RWPE2 (cell line): ENCODE results near the gene RIT1.
"Not testable (repeated sequence)": the region's sequence is repeated elsewhere in the genome, so short reads cannot be mapped to it uniquely, and the experiment has no call there.

Source experiments
- ATAC-seq: fragments of 200-7000 bp; cut with Tn5 transposase; 3 replicates; pipeline ENCODE4 v1.9.1; 2021; ENCODE audit warnings: low read depth
- DNase-seq: peaks from one replicate; pipeline ENCODE4 v3.0.0-alpha.2; 2020; ENCODE audit warnings: low spot score
- H3K27ac ChIP-seq: fragments of 450-650 bp; 2 replicates; pipeline ENCODE4 v1.5.1; 2017; ENCODE audit warnings: mild to moderate bottlenecking; ENCODE audit not compliant: poor library complexity, severe bottlenecking
- H3K27me3 ChIP-seq: fragments of 250-450 bp; sonication (Bioruptor Pico); 2 replicates; pipeline ENCODE4 v1.5.1; 2021; ENCODE audit warnings: mild to moderate bottlenecking, moderate library complexity; ENCODE audit not compliant: insufficient read depth, poor library complexity, severe bottlenecking
- H3K36me3 ChIP-seq: fragments of 250-450 bp; sonication (Bioruptor Pico); 2 replicates; pipeline ENCODE4 v1.5.1; 2020; ENCODE audit warnings: low read depth, mild to moderate bottlenecking, moderate library complexity
- H3K4me1 ChIP-seq: fragments of 250-450 bp; sonication (Bioruptor Pico); 2 replicates; pipeline ENCODE4 v1.5.1; 2021; ENCODE audit warnings: mild to moderate bottlenecking, moderate library complexity; ENCODE audit not compliant: insufficient read depth, poor library complexity, severe bottlenecking
- H3K4me3 ChIP-seq: fragments of 250-450 bp; sonication (Bioruptor Pico); 2 replicates; pipeline ENCODE4 v1.5.1; 2021; ENCODE audit warnings: mild to moderate bottlenecking, moderate library complexity; ENCODE audit not compliant: severe bottlenecking
- H3K9me3 ChIP-seq: fragments of 250-450 bp; sonication (Bioruptor Pico); 2 replicates; pipeline ENCODE4 v1.5.1; 2021; ENCODE audit warnings: mild to moderate bottlenecking, moderate library complexity; ENCODE audit not compliant: severe bottlenecking
- CTCF ChIP-seq: fragments of 450-650 bp; IDR thresholded peaks from one replicate; pipeline ENCODE4 v1.5.1; 2017; ENCODE audit warnings: mild to moderate bottlenecking, moderate library complexity; ENCODE audit not compliant: poor library complexity, severe bottlenecking

RIT1 gene

GRCh38 chr1:155931332-155932038 lies 20.3 kb upstream of the RIT1 start:
- Histone ChIP-seq H3K27ac (peak overlapping the region; percentile 72), H3K4me1 (peaks cover 41% of the 10 kb centered on the region), H3K27me3 (no peaks in the 10 kb centered on the region), H3K36me3 (peaks cover 75% of the 10 kb centered on the region), H3K9me3 (no peaks in the 10 kb centered on the region), H3K4me3 (no peak overlapping the region)
- TF ChIP-seq CTCF = no peak
- DNase-seq (no peak), ATAC-seq (peak; percentile 21; the same call in 2 of the 3 replicates)

- H3K27ac ChIP-seq = peak overlapping the region; percentile 72
- peaks cover 41% of the 10 kb centered on the region for H3K4me1 ChIP-seq
- H3K4me3 ChIP-seq, H3K27me3 ChIP-seq, H3K9me3 ChIP-seq, ATAC-seq, DNase-seq: not testable (repeated sequence)
- H3K36me3 ChIP-seq = peaks cover 83% of the 10 kb centered on the region
Measured at GRCh38 chr1:155930725-155931124, 19.6 kb upstream of the RIT1 start.

GRCh38 chr1:155929057-155929456 lies 17.9 kb upstream of the RIT1 start:
- Histone ChIP-seq H3K9me3 (no peaks in the 10 kb centered on the region), H3K4me1 (peaks cover 41% of the 10 kb centered on the region), H3K36me3 (peaks cover 100% of the 10 kb centered on the region), H3K27me3 (no peaks in the 10 kb centered on the region), H3K27ac (no peak overlapping the region), H3K4me3 (no peak overlapping the region)
- DNase-seq (no peak), ATAC-seq (no peak)
- no peak for TF ChIP-seq CTCF

- Histone ChIP-seq H3K27ac (no peak overlapping the region), H3K9me3 (no peaks in the 10 kb centered on the region), H3K36me3 (peaks cover 100% of the 10 kb centered on the region), H3K4me1 (peaks cover 17% of the 10 kb centered on the region), H3K4me3 (no peak overlapping the region), H3K27me3 (no peaks in the 10 kb centered on the region)
- no peak for TF ChIP-seq CTCF
- DNase-seq = no peak
- ATAC-seq = no peak
Measured at GRCh38 chr1:155925506-155925905, 14.4 kb upstream of the RIT1 start.

- Histone ChIP-seq H3K4me3 (no peak overlapping the region), H3K27ac (no peak overlapping the region), H3K4me1 (no peaks in the 10 kb centered on the region), H3K27me3 (no peaks in the 10 kb centered on the region), H3K36me3 (peaks cover 98% of the 10 kb centered on the region), H3K9me3 (no peaks in the 10 kb centered on the region)
- DNase-seq (no peak), ATAC-seq (no peak)
- TF ChIP-seq CTCF = no peak
Measured at GRCh38 chr1:155920717-155921116, 9.6 kb upstream of the RIT1 start.
